GM21526 (cell line): Measurements from ENCODE around the gene ZDHHC12.

ENCODE experiments used
- ATAC-seq: cut with Tn5 transposase; IDR thresholded peaks from one replicate; pipeline ENCODE4 v1.9.1; 2021; ENCODE audit warnings: moderate library complexity; ENCODE audit not compliant: unreplicated experiment, low FRiP score

ZDHHC12 gene

DNA sequence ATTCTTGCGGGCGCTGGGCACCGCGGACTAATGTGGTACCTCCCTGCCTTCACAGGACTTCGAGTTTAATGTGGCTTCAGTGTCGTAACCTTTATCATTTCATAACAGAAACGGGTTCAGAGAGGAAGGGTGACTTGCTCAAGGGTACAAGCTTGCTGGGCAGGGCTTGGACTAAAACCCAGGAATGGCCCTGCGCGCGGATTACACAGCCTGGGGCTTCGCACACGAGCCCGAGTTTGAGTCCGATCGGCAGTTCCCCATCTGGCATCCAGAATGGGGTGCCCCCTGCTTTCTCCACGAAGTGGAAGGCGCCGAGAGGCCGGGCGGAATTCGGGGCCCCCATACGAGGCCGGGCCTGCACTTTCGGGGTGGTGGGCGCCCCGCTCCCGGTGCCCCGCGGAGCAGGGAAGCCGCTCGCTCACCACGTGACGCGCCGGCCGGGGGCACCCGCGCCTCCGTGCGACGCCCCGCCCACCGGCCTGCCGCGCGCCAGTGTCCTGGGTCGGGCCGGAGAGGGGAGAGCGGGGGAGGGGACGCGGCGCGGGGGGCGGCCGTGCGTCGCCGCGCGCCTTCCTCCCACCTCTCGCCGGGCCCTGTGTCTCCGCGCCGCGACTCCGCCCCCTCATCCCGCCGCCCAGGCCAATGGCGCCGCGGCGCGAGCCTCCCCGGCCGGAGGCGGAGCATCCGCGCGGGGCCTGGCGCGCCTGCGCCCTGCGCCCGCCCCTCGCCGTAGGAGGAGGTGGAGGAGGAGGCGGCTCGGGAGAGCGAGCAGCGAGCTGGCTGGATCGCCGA is 35.2 kb downstream of the ZDHHC12 start, which contains the start of gene SET:
Gene SET, plus strand, starts transcription at position 722 of the 792 bp plus-strand sequence. CDS start 361 bp downstream, outside the sequence.
- ATAC-seq: peak; percentile 59

DNA sequence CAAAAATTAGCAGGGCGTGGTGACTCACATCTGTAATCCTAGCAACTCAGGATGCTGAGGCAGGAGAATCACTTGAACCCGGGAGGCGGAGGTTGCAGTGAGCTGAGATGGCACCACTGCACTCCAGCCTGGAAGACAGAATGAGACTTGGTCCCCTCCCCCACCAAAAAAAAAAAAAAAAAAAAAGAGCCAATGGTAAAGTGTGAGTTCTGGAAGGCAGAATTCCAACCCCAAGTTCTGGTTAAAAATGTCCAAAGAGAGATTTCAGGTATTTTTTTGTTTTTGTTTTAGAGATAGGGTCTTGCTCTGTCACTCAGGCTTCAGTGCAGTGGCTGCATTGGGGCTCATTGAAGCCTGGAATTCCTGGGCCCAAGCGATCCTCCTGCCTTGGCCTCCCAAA is 36.5 kb downstream of the ZDHHC12 start:
- ATAC-seq: no peak

DNA sequence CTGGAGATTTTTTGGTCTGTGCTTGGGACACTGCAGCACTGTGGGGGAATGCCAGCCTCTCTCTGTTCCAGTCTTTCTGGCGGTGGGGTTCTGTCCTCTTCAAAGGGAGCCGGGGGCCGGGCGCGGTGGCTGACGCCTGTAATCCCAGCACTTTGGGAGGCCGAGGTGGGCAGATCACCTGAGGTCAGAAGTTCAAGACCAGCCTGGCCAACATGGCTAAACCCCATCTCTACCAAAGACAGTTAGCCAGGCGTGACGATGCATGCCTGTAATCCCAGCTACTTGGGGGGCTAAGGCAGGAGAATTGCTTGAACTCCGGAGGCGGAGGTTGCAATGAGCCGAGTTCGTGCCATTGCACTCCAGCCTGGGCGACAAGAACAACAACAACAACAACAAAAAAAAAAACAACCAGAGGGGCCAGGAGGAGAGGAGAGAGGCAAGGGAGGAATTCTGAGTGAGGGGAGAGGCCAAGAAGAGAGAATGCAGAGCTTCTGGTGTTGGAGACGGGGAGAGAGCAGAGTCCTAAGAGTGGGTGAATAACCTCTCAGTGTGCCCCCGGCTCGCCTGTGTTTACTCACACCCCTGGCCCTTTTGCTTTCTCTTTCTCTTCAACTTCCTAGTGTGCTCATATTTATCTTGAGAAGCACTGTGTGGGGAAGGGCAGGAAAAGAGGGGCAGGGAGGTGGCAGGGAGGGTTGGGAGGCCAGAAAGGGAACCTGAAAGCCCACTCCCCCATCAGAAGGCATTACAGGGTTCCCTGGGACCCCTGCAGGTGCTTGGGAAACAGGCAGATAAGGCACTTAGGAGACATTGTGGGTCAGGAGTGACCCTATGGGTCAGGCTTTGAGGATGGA is 38.1 kb downstream of the ZDHHC12 start:
- ATAC-seq: no peak

DNA sequence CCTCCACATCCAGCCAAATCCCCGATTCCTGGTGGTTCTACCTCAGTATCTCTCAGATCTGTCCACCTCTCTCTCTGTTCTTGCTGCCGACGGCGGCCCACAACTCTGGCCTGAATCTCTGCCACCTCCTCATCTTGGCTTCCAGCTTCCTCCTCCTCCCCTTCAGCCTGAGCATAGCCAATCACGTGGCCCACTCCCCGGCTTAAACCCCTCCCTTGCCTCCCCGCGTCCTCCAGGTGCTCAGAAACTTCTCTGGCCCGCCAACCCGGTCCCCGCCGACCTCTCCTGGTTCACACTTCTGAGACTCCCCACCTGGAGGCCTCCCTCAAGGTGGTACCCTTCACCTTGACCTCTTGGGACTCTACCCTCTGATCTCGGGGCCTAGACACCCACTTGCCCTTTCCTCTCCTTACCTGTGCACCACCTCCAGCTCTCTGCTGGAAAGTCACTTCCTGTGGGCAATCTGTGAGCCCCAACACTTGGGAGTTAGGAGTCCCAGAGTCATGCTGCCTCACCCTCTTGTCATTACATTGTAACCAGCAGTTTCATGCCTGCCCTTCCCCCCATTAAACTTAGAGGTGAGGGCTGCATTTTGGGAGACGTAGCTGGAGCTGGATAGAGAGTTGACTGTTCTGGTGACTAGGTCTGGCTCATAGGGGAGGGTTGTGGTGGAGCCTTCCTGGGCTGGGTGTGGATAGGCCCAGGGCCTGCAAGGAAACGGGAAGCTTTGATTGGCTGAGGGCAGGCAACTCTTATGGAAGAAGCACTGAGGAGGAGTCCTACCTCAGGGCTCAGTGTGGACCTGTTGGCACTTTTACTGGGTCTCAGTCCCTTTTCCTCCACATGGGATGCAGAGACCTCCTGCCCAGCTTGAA is 39.4 kb downstream of the ZDHHC12 start:
- no peak for ATAC-seq

DNA sequence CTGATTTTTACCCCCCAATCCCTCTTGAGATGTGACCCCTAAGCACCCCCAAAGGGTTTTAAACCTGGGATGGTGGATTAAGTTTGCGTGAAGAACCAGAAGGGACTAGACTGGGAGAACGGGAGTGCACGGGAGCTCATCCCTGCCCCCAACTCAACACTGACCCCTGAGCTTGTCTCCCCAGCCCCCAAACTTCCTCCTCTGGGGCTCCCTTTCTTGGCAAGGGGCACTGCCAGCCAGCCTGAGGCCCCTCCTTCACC is 39.9 kb downstream of the ZDHHC12 start:
- no peak for ATAC-seq

DNA sequence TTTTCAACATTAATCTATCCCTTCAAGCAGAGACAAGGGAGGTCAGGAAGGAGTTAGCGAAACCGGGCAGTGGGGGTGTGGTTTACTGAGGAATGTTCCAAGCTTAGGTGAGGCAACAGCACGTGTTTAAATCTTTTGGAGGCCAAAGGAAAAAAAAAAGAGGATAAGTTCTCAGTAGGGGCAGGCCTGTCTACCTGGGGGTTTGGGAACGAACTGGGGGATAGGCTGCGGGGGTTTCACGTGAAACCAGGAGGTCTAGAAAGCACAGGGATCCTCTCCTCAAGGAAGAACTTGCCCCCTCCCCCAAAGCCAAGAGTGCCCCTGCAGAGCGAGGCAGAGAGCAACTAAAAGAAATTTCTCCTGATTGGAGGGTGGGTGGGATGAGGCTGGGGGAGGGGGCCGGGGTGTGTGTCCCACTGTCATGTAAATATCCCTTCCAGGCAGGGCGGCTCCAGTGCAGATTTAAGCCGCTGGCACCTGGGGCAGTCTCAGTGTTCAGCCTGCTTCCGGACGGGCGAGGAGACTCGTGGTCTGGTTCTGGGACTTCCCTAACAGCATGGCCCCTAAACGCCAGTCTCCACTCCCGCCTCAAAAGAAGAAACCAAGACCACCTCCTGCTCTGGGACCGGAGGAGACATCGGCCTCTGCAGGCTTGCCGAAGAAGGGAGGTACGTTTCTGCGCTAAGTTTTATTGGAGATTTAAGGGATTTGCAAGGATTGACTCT is 40.4 kb downstream of the ZDHHC12 start:
- ATAC-seq: no peak

DNA sequence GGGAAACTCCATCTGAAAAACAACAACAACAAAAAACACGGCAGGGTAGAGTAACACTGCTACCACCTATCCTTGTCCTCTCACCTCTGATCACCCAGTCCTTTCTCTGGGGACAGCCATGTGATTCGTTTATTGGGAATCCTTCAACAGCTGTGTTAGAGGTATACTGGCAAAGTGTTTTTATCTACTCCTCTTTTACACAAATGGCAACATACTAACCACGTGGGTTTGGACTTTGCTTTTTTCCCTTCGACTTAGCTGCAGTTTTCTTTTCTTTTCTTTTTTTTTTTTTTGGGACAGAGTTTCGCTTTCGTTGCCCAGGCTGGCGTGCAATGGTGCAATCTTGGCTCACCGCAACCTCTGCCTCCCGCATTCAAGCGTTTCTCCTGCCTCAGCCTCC is 46.1 kb downstream of the ZDHHC12 start:
- no peak for ATAC-seq

DNA sequence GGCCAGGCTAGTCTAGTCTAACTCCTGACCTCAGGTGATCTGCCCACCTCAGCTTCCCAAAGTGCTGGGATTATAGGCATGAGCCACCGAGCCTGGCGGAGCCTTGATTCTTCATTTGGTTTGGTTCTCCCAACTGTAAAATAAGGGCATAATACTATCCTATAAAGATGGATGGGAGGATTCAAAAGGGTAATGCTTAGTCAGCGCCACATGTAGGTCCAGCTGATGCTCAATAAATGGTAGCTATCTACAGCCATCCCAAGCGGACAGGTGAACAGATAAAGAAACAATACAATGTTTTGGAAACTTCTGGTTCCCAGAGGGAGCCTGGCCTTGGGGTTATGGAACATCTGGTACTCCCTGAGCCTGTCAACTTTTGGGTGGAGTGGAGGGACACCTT is 48.5 kb downstream of the ZDHHC12 start:
- no peak for ATAC-seq
